Gastroesophageal sphincter (tissue), 4 donors: ENCODE data around the gene NEDD1. TPM values are rescaled to one million over a fixed set of nuclear protein-coding genes. Genes with fewer than 3 reads are reported as not detected.

ENCODE experiments used
- ATAC-seq: fragments of 150-250 bp; one replicate; pipeline ENCODE4 v1.9.1; 2016; ENCODE audit warnings: mild to moderate bottlenecking, moderate library complexity
- H3K27ac ChIP-seq, 4 donors: fragments of 200-600 bp; sonication (generic) in 3 of 4; 1 replicate in 3 of 4; 2 replicates in 1 of 4; pipeline ENCODE4 v1.5.1; 2016 to 2019
- H3K27me3 ChIP-seq: fragments of 200-600 bp; sonication (generic); one replicate; pipeline ENCODE4 v1.5.1; 2019
- H3K36me3 ChIP-seq, 2 donors: fragments of 200-600 bp; sonication (generic); one replicate each; pipeline ENCODE4 v1.5.1; 2019; ENCODE audit warnings: control low read depth in 1 of 2
- H3K4me1 ChIP-seq, 3 donors: fragments of 200-600 bp; sonication (generic); 1 replicate in 2 of 3; 2 replicates in 1 of 3; pipeline ENCODE4 v1.5.1; 2016 to 2019; ENCODE audit warnings: control low read depth in 2 of 3
- H3K4me3 ChIP-seq, 2 donors: fragments of 200-600 bp; sonication (generic); one replicate each; pipeline ENCODE4 v1.5.1; 2019; ENCODE audit warnings: mild to moderate bottlenecking in 1 of 2, moderate library complexity in 1 of 2
- H3K9me3 ChIP-seq, 3 donors: fragments of 200-600 bp; sonication (generic); one replicate each; pipeline ENCODE4 v1.5.1; 2017 to 2019; ENCODE audit warnings: control low read depth in 2 of 3
- CTCF ChIP-seq, 4 experiments: fragments of 200-600 bp in 2 of 4; fragments of 450-650 bp in 2 of 4; sonication (generic) in 1 of 4; IDR thresholded peaks; one replicate each; pipeline ENCODE4 v1.5.1; 2017 to 2019; ENCODE audit warnings: antibody characterized with exemption in 4 of 4, mild to moderate bottlenecking in 2 of 4, moderate library complexity in 2 of 4
- EP300 ChIP-seq: sonication (generic); formaldehyde crosslinking; IDR thresholded peaks from one replicate; pipeline ENCODE4 v1.6.1; 2017; ENCODE audit warnings: antibody characterized with exemption, mild to moderate bottlenecking
- POLR2A ChIP-seq, 2 donors: fragments of 450-650 bp; IDR thresholded peaks; one replicate each; pipeline ENCODE4 v1.6.1; 2017; ENCODE audit warnings: antibody characterized with exemption in 2 of 2, mild to moderate bottlenecking in 2 of 2, moderate library complexity in 1 of 2
- POLR2AphosphoS5 ChIP-seq: sonication (generic); formaldehyde crosslinking; IDR thresholded peaks from one replicate; pipeline ENCODE4 v1.6.1; 2017; ENCODE audit warnings: antibody characterized with exemption
- WGBS, 2 donors: methylation state at CpG; one replicate each; pipeline ENCODE4 v1.1.5; 2018; ENCODE audit warnings: low coverage in 1 of 2; 5-methylcytosine and 5-hydroxymethylcytosine counted together
- total RNA-seq, 4 donors: library from RNA; depleted of rRNA; stranded (reverse); fragments of >200 nt; gene quantifications; one replicate each; pipeline ENCODE4 v1.1.0, GENCODE V29; 2016

NEDD1 gene
- total RNA-seq, 4 donors from 2014 or later, result 20.9 to 29.1 (median 22.4) TPM

DNA sequence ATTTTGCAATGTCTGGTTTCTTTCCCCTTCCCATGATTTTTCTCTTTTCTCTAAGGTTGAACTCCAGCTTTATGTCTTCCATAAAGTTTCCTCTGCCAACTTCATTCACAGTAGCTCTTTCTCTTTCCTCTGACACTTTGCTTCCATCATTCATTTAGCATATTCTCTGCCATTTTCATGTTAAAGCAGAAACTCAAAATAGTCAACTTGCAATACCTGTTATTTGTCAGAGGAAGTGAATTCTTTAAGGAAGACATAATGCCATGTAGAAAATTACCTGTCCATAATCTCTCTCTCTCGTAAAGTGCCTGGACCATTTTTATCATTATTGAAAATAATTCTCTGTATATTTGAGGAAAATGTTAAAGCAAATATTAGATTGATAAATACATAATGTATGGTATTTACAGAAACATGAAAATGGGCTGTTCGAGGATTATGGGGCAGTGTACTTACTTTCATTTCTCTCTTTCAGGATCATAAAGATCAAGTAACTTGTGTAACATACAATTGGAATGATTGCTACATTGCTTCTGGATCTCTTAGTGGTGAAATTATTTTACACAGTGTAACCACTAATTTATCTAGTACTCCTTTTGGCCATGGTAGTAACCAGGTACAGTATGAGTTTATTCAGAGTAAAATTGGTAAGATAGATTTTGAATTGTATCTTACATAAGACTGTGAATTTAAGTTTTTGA, 12.6 kb downstream of the NEDD1 start:
- Histone ChIP-seq H3K4me1 (no peaks in the 10 kb centered on the region), H3K36me3 (peaks cover 0 to 34% of the 10 kb centered on the region in 2 donors), H3K4me3 (no peak overlapping the region), H3K27me3 (no peaks in the 10 kb centered on the region), H3K9me3 (peaks cover 0 to 8% (median 0%) of the 10 kb centered on the region in 3 donors), H3K27ac (no peak overlapping the region)
- TF ChIP-seq CTCF (IDR thresholded peaks at IDR 0.05) (no peak), EP300 (no peak), POLR2AphosphoS5 (no peak), POLR2A (IDR thresholded peaks at IDR 0.05) (no peak)
- ATAC-seq, result no peak
- 82 to 91% methylated on average over 2 of the region's 2 CpGs for WGBS, 2 donors

- H3K27ac ChIP-seq, result no peak overlapping the region
- H3K4me3 ChIP-seq, result no peak overlapping the region
- peaks cover 0 to 86% of the 10 kb centered on the region in 2 donors for H3K36me3 ChIP-seq
- no peaks in the 10 kb centered on the region for H3K4me1 ChIP-seq
- H3K27me3 ChIP-seq, result no peaks in the 10 kb centered on the region
- WGBS, 2 donors, result 87% methylated on average over 2 of the region's 2 CpGs; no CpG with 5 or more reads in 1 of the 2 donors
- ATAC-seq, result no peak
- no peaks in the 10 kb centered on the region for H3K9me3 ChIP-seq
- TF ChIP-seq CTCF (IDR thresholded peaks at IDR 0.05) (no peak), POLR2A (IDR thresholded peaks at IDR 0.05) (no peak), EP300 (no peak), POLR2AphosphoS5 (no peak)
Measured at GRCh38 chr12:96948782-96949181, 41.7 kb downstream of the NEDD1 start.

GRCh38 chr12:96979532-96979931, 72.5 kb downstream of the NEDD1 start:
- Histone ChIP-seq H3K27me3 (peaks cover under 1% of the 10 kb centered on the region), H3K27ac (no peak overlapping the region), H3K9me3 (no peaks in the 10 kb centered on the region), H3K4me3 (no peak overlapping the region), H3K4me1 (peaks cover 0 to 11% (median 0%) of the 10 kb centered on the region in 3 donors), H3K36me3 (no peaks in the 10 kb centered on the region)
- ATAC-seq, result no peak
- TF ChIP-seq EP300 (no peak), CTCF (IDR thresholded peaks at IDR 0.05) (no peak), POLR2A (IDR thresholded peaks at IDR 0.05) (no peak), POLR2AphosphoS5 (no peak)
- 92% methylated on average over 2 of the region's 3 CpGs; no CpG with 5 or more reads in 1 of the 2 donors for WGBS, 2 donors

DNA sequence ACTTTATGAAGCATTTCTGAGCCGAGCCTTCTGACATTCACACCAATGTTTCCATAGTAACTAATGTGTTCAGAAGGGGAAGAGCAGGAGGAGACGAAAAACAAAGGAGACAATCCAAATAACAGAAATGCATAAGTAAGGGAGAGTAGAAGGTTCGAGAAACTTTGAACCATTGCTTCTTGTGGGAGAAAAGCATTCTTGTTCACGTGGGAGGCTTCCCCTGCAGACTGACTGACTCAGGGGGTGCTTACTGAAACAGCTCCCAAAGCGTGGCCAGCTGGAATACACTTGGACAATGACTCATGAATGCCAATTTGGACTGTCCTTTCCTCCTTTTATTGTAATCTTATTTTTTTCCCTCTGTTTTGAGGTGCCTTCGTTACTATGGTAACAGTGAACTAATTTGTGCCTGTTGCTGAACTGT, 73.9 kb downstream of the NEDD1 start:
- peaks cover 0 to 20% (median 0%) of the 10 kb centered on the region in 3 donors for H3K4me1 ChIP-seq
- H3K9me3 ChIP-seq, result no peaks in the 10 kb centered on the region
- no peak overlapping the region for H3K4me3 ChIP-seq
- no peak overlapping the region for H3K27ac ChIP-seq
- 9 to 16% methylated on average over 6 of the region's 6 CpGs for WGBS, 2 donors
- no peaks in the 10 kb centered on the region for H3K36me3 ChIP-seq
- ATAC-seq, result no peak
- H3K27me3 ChIP-seq, result peaks cover 15% of the 10 kb centered on the region
- TF ChIP-seq CTCF (IDR thresholded peaks at IDR 0.05), result no peak
- TF ChIP-seq POLR2A (IDR thresholded peaks at IDR 0.05), result no peak
- TF ChIP-seq POLR2AphosphoS5, result no peak
- no peak for TF ChIP-seq EP300

- no peak for ATAC-seq
Measured at GRCh38 chr12:96981911-96982310, 74.9 kb downstream of the NEDD1 start.

More at GRCh38 chr12:96981911-96982310, 74.9 kb downstream of the NEDD1 start:
- TF ChIP-seq CTCF (IDR thresholded peaks at IDR 0.05) (no peak), POLR2AphosphoS5 (no peak)
- H3K27me3 ChIP-seq, result peaks cover 16% of the 10 kb centered on the region
- peaks cover 0 to 22% (median 0%) of the 10 kb centered on the region in 3 donors for H3K4me1 ChIP-seq
- H3K9me3 ChIP-seq, result no peaks in the 10 kb centered on the region
- no peaks in the 10 kb centered on the region for H3K36me3 ChIP-seq
- WGBS, 2 donors, result 89 to 90% methylated on average over 4 of the region's 4 CpGs
- H3K4me3 ChIP-seq, result no peak overlapping the region
- H3K27ac ChIP-seq, result no peak overlapping the region
